HG03097 (cell line): ENCODE measurements around the gene USP53.
A peak's percentile ranks its signal among the peaks of the same experiment; 100 is the strongest.
"Not testable (repeated sequence)": the region's sequence is repeated elsewhere in the genome, so short reads cannot be mapped to it uniquely, and the experiment has no call there.

Experiments used
- ATAC-seq: cut with Tn5 transposase; IDR thresholded peaks from one replicate; pipeline ENCODE4 v1.9.1; 2021; ENCODE audit not compliant: unreplicated experiment, low FRiP score

USP53 gene

DNA sequence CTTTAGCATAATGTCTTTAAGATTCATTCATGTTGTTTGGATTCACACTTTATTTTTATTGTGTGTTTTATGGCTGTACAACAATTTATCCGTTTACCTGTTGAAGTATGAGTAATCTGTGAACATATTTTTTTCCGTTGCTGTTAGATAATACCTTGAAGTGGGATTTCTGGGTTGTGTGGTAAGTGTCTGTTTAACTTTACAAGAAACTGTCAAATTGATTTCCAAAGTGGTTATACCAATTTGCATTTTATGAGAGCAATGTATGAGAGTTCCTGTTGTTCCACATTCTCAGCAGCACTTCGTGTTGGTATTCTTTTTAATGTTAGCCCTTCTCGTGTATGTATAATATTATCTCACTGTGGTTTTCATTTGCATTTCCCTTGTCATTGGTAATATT is 53.6 kb downstream of the USP53 start:
- ATAC-seq: no peak

DNA sequence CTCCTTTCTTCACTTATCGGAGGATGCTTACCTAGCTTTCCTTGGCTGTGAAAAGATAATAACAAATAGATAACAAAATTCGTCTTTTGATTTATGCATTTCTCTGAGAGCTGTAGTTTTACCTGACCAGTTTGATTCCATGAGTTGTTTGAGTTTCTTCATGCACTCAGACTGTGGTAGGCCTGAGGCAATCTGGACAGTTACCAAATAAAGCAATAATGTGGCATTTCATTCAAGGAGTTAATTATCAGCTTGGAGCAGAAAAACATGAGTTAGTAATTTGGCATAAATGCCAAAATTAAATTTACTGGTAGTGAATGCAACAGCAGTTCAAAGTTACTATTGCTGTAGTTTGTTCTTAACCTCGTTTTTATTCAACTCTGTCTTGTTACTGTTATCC is 56.0 kb downstream of the USP53 start:
- no peak for ATAC-seq

DNA sequence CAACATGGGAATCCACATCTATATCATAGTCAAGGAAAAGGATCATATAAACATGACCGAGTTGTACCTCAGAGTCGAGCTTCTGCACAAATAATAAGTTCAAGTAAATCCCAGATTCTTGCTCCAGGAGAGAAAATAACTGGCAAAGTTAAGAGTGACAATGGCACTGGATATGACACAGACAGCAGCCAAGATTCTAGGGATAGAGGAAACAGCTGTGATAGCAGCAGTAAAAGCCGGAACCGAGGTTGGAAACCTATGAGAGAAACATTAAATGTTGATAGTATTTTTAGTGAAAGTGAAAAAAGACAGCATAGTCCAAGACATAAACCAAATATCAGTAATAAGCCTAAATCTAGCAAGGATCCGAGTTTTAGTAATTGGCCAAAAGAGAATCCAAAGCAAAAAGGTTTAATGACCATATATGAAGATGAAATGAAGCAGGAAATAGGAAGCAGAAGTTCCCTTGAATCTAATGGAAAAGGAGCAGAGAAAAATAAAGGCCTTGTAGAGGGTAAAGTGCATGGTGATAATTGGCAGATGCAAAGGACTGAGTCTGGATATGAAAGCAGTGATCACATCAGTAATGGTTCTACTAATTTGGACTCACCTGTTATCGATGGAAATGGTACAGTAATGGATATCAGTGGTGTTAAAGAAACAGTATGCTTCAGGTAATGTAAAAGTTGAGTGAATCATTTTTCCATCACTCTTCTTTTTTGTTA is 59.0 kb downstream of the USP53 start:
- ATAC-seq: no peak

DNA sequence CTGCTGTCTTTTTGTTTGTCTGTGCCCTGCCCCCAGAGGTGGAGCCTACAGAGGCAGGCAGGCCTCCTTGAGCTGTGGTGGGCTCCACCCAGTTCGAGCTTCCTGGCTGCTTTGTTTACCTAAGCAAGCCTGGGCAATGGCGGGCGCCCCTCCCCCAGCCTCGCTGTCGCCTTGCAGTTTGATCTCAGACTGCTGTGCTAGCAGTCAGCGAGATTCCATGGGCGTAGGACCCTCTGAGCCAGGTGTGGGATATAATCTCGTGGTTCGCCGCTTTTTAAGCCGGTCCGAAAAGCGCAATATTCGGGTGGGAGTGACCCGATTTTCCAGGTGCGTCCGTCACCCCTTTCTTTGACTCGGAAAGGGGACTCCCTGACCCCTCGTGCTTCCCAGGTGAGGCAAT is 67.0 kb downstream of the USP53 start:
- not testable (repeated sequence) for ATAC-seq

DNA sequence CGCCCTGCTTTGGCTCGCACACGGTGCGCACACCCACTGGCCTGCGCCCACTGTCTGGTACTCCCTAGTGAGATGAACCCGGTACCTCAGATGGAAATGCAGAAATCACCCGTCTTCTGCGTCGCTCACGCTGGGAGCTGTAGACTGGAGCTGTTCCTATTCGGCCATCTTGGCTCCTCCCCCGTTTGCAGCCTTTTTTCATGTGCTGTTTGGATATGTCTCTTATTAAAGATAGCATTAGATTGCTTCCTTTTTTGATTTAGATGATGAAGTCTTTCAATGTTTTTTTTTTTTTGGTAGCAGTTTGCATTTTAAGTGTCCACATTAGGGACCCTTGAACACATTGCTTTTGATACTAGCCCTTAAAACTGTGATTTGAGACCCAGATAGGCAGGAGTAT is 67.4 kb downstream of the USP53 start:
- ATAC-seq: not testable (repeated sequence)

DNA sequence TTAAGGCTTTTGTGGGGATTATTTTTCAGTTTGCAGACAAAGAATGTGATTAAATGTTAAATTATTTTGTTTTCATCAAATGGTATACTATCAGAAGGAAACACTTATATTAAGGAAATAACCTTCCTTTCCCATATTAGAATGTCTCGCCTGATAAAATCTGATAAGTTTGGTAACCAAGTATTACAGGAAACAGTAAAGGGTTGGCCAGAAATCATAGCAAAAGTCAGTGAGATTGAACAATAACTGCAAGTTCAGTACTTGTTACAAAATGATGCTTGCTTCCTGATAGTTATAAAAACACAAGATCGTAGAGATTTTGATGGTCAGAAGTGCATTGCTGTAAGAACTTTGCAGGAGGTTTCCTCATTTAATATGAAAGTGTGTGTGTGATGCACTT is 68.9 kb downstream of the USP53 start:
- no peak for ATAC-seq

DNA sequence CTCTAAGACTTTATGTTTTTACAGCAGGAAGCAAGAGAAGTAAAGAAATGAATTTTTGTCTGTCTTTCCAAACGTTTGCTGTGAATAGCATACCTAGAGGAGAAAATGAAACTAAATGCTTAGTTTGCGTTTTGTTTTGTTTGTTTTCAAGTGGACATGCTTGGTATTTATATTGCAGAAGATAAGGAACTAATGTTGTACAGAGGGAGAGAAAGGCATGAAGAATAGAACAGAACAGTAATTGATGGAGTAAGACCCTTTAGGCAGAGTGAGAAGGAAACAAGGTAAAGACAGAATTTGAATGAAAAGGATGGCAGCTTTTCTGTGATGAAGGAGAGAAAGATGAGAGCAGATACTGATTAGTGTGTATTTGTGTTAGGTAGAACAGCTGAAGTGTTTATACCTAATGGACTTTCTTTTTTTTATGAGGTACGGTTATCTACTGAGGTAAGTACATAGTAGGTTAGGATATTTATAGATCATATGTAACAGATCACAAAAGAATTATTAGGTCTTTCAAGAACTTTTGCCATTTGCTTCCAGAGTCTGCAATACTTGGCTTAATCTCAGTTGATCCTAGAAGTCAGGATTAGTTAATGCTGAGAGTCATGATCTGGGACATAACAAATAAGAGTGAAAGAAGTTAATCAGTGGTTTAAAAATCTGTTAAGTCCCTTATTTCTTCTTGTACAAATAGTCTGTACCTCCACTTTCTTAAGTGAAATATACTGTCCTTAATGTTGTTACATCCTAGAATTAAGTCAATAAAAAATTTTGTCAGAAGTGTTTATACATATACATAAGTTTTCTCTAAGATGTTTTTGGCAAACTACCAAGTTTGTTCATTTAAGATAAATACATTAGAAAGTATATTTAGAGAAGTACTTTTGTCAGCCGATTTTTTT is 72.6 kb downstream of the USP53 start:
- no peak for ATAC-seq

DNA sequence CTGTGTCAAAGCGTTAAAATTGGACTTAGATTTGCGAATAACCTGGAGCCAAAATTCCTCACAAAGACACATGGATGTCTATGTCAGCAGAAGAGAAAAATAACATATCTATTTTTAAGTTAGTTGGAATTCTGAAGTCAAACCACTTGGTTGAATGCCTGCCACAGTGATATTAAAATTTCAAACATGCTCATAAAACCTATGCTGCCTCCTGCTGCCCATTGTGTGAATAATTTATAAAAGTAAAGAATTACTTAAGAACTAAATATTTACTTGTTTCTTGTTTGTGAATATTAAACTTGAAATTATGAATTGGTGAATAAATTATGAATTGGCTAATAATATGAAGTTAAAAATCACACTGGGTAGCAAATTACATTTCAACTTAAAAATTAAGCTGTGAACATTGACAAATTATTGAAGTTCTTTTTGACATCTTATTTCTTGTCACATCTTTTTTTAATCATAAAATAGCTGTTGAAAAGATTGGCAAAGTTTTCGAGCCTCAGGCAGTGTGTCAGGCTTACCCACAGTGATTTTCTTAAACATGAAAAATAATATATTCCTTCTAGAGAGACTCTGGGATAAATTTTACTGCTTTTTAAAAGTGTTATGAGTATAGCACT is 74.0 kb downstream of the USP53 start:
- no peak for ATAC-seq

DNA sequence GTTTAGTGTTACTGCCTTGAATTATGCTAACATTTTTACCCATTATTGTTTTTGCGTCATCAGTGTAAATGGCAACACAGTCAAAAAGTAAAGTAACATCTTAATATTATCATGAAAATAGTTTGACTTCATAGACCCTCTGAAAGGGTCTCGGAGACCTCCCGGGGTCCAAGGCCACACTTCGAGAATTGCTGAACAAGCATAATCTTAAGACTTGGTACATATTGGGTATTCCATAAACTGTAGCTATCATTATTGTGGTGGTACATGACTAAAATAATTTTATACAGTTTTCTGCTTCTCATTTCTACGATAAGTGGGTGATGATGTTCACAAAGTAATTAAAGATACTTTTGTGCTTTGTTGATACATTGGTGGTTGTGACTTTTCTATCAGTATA is 76.8 kb downstream of the USP53 start:
- ATAC-seq: no peak

DNA sequence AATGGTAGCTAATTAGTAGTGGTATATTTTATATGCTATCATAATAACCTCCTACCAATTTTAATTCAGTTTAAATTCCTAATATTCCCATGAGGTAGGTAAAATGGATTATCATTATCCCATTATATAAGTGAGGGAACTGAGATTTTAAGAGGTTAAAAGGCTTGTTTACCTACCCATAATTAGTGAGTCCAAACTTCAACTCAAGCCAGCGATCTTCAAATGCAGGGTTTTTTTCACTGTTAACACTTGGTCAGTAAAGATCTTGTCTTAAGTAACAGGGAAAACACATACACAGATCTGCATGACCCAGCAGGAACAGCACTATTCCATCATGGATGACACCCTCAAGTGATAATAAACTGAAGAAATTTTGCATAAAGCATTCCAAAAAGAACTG is 78.1 kb downstream of the USP53 start:
- ATAC-seq: no peak

DNA sequence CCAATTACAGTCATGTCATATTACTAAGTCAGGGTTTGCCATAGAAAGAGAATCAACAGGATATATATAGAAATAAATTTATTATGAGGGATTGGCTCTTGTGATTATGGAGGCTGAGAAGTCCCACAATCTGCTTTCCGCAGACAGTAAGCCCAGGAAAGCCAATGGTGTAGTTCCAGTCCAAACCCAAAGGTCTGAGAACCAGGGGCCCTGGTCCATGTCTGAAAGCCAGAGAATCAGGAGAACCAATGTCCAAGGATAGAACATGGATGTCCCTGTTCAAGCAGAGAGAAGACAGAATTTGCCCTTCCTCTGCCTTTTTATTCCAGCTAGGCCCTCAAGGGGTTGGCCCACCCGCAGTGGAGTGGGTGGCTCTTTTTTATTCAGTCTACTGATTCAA is 83.8 kb downstream of the USP53 start:
- ATAC-seq: no peak

DNA sequence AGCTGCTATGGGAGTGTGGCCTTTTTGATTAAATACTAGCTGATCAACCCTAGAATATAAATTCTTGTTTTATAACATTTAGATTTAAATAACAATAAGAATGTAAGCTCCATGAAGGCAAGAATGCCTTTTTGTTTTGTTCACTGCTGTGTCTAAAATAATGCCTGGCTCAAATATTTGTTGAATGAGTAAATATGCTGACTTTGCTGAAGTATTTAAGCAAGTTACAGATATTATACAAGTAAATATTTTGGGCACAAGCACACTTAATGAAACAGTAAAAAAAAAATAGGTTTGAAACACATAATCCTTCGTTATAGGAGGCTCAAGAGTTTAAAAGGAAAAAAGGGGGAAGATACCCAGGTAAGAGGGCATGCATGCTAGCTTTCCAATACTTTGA is 85.3 kb downstream of the USP53 start:
- ATAC-seq: no peak

DNA sequence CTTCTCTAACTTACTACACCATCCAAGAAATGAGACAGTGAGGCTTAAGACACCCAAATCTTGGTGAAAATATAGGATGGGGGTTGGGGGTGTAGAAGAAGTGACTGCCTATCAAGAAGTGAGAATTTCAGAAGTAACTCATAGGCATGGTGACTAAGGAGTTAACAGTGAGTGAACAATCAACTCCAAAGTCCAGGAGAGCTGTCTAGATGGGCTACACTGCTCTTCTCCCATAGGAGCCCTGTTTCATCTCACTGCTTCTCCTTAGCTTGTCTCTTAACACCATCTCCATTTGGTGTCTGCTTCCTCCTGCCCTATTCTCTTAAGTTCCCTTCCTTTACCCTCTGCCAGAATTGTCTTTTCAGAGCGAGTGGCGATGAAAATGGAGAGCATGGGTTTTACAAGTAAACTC is 86.8 kb downstream of the USP53 start:
- ATAC-seq: no peak

DNA sequence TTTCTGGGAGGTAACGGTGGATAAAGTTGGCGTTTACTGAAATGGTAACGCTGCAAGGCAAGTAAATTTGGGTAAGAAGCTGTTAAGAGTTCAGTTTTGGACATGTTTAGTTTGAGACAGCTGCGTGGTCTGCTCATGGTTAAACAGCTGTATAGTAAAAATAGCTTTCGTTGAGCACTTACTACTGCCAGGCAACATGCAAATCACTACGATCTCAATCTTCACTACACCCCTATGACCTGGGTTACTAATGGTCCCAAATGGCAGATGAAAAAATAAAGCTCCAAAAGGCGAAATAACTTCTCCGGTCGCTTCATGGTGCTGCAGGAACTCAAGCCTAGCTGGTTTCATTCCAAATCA is 87.2 kb downstream of the USP53 start:
- ATAC-seq: peak; percentile 29

DNA sequence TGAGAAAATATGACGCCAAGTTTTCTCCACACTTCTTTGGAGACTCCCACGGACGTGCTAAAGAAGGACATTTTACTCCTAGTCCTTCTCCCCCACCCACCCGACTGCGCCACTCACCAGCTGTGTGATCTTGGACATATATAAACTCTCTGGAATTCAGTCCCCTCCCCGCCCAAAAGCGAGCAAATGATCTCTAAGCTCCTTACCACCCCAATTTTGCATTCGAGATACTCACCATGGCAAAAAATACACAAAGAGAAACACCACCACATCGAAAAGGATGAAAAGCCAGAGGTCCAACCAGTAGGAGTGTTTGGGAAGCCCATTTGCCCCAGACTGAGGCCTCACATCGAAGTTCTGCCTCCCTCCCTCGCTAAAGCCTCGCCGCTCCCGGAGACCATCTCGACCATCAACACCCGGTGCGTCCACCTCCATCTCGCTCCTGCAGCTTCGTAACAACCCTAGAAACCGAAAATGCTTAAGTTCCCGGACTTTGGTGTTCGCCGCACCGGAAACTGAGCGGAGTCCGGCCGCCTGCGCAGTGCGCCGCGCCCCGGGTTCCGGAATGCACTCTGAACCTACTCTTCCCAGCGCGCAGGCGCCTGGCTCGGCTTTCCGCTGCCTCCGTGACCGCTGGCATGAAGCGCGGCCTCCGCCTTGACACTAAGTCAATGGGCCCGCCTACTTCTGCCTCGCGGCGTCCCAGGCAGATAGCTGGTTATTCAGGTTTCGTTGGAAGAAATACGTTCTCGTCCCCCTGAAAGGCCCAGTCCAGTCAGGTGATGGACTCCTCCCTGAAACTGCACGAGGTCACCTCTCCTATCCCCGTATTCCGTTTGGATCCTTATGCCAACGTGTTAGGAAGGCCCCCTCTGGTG is 87.8 kb downstream of the USP53 start:
- peak; percentile 99 for ATAC-seq

DNA sequence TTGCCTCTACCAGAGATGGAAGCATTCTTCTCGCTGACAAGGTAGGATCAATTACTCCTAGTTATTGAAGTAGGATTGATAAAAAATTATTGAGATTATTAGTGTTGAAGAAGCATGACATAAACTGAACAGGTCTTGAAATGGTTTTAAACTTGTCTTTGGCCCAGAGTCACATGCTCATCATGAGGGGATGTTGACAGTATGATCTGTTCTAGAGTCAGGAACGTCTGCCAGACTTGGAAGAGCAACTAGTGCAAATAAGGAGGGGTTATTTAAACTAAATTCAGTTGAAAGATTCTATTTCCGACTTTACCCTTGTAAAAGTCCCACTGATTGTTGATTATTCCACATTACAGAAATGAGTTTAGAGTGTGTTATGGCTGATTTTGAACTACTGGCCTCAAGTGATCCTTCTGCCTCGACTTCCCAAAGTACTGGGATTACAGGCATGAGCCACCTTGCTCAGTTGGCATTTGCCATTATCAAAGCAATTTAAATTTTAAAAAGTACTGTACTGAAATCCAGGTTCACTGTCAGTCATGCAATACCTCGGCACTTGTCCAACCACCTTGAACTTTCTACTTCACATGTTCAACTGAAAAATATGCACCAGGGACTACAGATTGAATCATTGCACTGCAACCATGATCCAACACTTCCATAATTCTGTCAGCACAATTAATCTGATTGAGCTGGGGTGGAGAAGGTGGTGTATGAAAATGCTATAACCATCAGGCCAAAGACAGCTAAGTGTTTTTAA is 89.7 kb downstream of the USP53 start:
- no peak for ATAC-seq

DNA sequence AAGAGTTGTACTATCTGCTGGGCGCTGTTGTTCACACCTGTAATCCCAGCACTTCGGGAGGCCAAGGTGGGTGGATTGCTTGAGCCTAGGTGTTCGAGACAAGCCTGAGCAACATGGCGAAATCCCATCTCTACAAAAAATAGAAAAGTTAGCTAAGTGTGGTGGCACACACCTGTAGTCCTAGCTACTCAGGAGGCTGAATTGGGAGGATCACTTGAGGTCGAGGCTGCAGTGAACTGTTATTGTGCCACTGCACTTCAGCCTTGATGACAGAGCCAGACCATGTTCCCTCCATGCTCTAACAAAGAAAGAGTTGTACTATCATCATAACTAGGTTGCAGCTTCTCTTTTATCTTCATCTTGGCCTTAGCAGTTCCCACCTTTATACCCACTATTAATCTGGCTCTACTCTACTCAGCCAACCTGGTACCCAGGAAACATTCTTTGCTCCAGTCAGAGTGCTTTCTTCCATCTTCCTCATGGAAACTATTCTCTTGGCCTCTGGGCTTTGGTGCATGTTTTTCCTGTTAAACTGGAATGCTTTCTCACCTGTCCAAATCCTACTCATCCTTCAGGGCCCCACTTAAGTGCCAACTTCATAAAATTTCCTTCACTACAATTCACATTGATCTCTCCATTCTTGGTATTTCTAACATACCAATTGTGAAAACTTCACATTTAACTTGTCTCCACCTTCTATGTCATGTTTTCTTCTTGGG is 91.2 kb downstream of the USP53 start:
- ATAC-seq: no peak

DNA sequence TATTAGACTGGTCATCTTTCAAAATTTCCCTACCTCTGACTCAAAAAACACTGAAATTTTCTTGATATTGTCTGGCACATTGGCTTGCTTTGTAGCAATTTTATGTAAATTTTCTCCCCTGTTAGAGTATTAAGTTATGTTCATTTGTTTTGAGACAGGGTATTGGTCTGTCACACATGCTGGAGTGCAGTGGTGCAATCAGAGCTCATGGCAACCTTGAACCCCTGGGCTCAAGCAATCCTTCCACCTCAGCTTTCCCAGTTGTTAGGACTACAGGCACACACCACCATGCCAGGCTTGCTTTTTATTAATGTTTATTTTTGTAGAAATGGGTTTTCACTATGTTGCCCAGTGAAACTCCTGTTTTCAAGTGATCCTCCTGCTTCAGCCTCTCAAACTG is 91.9 kb downstream of the USP53 start:
- ATAC-seq: no peak

DNA sequence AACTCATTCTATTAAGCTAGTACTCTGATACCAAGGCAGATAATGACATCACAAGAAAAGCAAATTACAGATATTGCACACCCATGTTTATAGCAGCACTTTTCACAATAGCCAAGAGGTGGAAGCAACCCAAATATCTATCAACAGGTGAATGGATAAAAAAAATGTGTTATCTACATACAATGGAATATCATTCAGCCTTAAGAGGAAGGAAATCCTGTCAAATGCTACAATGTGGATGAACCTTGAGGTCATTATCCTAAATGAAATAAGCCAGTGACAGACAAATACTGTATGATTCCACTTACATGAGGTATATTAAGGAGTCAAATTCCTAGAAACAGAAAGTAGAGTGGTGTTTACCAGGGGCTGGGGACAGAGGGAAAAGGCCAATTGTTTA is 95.1 kb downstream of the USP53 start:
- no peak for ATAC-seq
